LNCaP clone FGC (cell line): Measurements from ENCODE around the gene NFKB1.
A peak's percentile ranks its signal among the peaks of the same experiment; 100 is the strongest.

Experiments
- DNase-seq: peaks from one replicate; pipeline ENCODE4 v3.0.0-alpha.2; 2011; ENCODE audit warnings: low read depth
- H3K4me3 ChIP-seq: 2 replicates; pipeline ENCODE4 v1.5.1; 2011; ENCODE audit warnings: mild to moderate bottlenecking, low read depth, low read length, control low read depth
- TF ChIP-seq, protein P1 (sequence below): IDR thresholded peaks from 2 replicates; pipeline ENCODE4 v1.5.1; 2012; ENCODE audit warnings: mild to moderate bottlenecking; ENCODE audit not compliant: control insufficient read depth, insufficient read depth; ENCODE audit errors: extremely low read depth

Gene NFKB1

DNA sequence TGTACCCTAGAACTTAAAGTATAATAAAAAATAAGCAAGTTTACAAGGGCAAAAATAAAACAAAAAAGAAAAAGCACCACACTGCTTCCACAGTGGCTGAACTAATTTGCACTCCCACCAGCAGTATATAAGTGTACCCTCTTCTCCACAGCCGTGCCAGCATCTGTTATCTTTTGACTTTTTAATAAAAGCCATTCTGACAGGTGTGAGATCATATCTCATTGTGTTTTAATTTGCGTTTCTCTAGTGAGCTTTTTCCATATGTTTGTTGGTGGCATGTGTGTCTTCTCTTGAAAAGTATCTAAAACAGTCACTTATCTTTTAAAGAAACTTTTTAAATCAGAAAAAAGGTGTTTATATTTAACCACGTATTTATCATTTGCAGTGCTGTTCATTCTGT, 71.3 kb downstream of the NFKB1 start:
- no peak overlapping the region for H3K4me3 ChIP-seq
- TF ChIP-seq, protein P1, sequence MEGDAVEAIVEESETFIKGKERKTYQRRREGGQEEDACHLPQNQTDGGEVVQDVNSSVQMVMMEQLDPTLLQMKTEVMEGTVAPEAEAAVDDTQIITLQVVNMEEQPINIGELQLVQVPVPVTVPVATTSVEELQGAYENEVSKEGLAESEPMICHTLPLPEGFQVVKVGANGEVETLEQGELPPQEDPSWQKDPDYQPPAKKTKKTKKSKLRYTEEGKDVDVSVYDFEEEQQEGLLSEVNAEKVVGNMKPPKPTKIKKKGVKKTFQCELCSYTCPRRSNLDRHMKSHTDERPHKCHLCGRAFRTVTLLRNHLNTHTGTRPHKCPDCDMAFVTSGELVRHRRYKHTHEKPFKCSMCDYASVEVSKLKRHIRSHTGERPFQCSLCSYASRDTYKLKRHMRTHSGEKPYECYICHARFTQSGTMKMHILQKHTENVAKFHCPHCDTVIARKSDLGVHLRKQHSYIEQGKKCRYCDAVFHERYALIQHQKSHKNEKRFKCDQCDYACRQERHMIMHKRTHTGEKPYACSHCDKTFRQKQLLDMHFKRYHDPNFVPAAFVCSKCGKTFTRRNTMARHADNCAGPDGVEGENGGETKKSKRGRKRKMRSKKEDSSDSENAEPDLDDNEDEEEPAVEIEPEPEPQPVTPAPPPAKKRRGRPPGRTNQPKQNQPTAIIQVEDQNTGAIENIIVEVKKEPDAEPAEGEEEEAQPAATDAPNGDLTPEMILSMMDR: no peak
- no peak for DNase-seq

DNA sequence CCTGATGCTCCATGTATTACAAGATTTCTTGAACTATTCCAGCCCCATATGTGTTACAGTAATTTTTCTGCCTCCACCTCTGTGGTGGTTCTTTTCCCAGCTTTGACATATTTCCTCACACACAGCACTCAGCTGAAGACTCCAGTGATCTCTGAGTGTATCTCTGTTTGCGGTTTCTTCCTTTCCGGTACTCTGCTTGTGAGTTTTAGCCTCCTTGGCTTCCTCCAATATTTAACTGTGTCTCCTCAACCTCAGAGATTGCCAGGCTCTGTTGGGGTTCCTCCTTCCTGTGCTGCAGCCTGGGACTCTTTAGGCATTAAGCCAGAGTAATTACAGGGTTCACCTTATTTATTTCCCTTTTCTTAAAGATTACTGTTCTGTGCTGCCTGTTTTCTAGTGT, 73.2 kb downstream of the NFKB1 start:
- TF ChIP-seq, protein P1: no peak
- no peak overlapping the region for H3K4me3 ChIP-seq
- no peak for DNase-seq

DNA sequence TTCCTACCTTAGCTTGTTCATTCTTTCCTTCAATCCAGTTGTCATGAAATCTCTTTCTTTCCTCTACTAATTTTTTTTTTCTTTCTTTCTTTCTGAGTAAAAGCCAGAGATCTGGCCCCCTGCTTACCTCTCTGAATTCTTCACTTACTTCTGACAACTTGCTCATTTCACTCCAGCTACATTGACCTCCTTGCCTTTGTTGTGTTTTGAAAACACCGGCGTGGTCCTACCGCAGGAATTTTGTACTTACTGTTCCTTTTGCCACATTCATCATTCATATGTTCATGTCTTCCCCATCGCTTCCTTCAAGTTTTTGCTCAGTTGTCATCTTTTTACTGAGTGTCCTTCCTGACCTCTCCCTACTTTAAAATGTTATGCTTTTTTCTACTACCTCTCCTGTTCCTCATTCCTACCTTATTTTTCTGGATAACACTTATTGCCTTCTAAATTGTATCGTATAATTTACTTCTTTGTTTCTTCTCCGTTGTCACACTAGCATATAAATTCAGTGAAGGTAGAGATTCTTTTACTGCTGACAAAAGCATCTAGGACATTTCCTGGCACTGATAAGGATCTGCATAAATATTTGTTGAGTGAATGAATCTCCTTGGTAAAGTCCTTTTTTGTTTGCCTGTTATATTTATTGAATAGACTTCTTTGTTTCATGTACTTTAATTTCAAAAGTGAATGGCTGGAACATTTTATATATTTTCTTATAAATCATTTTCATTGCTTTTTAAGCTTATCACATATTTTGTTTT, 74.4 kb downstream of the NFKB1 start:
- TF ChIP-seq, protein P1: no peak
- peak; percentile 91 for DNase-seq
- peak overlapping the region; percentile 30 for H3K4me3 ChIP-seq

DNA sequence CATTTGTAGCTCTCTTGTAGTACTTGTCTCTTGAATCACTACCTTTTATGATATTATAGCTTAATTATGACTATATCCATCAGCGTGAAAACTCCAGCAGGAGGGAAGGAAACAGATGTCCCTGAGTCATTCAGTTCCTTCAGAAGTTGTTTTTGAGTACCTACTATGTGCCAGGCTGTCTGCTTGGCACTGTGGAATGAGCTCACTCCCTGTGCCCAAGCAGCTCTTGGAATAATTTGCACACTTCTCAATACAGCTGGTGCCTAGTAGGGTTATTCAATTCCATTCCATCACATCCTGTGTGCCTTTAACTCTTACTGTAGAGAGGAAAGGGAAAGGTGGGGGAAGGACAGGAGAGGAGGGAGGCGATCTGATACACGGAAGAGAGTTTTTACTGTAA, 77.1 kb downstream of the NFKB1 start:
- TF ChIP-seq, protein P1: no peak
- no peak for DNase-seq
- H3K4me3 ChIP-seq: no peak overlapping the region

DNA sequence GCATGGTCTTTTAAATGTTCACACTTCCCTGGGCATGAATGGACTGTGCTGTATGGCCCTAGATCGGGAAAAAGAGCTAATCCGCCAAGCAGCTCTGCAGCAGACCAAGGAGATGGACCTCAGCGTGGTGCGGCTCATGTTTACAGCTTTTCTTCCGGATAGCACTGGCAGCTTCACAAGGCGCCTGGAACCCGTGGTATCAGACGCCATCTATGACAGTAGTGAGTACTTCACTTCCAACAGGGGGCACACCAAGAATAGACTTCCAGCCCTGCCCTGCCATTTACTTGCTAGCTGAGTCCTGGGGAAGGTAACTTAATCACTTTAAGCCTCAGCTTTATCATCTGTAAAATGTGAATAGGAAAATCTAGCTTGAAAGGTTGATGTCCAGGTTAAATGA, 77.7 kb downstream of the NFKB1 start:
- TF ChIP-seq, protein P1: no peak
- no peak for DNase-seq
- H3K4me3 ChIP-seq: no peak overlapping the region

DNA sequence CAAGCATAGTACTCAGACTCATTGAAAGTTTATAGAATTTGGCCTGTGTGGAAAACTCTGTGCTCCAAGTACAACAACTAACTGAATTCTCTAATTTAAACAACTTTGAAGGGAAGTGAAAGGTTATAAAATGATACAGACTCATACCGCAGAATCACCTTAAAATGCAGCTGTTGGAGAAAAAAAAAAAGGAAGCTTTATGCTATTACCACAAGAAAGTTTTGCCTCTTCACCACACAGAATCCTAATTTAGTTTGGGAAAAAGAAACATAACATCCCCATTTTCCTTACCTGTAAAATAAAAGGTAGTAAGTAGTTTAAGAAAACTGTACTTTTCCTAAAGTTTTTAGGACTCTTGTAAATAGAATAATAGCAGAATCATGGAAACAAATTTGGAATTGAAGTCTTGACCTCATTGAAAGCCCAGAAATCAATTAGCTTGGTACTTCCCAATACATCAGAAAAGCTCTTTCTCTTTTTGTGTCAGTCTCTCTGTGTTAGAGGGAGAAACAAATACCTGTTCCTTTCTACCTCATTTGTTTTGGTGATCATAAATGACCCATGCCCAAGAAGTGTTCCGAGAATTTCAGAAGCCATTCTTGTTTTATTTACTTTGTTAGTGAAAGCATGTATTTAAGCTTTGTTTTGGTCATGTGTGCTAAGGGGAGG, 78.8 kb downstream of the NFKB1 start:
- no peak for DNase-seq
- TF ChIP-seq, protein P1: no peak
- no peak overlapping the region for H3K4me3 ChIP-seq
